HG03442 (cell line): ENCODE results near the gene DLG2.
A peak's percentile ranks its signal among the peaks of the same experiment; 100 is the strongest.

ENCODE experiments used
- ATAC-seq: cut with Tn5 transposase; IDR thresholded peaks from one replicate; pipeline ENCODE4 v1.9.1; 2021; ENCODE audit warnings: mild to moderate bottlenecking, moderate library complexity; ENCODE audit not compliant: unreplicated experiment

The DLG2 gene

DNA sequence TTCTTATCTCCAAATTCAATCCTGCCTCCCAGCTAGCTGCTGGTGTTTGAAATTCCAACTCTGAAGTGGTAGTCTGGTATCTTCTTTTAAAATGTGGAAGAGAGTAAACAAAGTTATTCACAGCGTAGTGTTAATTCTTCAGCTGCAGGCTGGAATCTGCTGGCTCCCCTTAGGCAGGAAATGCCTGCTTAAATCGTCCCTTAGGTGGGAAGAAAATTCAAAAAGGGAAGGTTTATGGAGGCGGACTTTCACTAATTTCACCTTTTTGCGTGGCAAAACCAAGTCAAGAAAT, 1901.9 kb downstream of the DLG2 start:
- ATAC-seq: no peak

DNA sequence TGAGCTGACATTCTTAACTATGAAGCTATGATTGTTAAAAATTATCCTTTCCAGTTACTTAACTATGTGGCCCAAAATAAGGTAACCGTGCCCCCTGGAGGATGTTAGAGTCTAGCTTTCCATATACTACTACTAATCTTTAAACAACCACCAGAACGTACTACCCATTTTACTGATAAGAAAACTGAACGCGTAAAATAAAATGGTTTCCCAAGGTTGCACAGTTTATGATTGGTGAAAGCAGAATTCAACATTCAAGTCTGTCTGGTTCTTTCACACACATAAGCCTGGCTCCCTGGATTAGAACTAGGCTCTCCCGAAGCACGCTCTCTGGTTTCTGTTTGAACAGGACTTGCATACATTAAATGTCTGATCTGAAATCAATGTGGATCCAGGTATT, 1903.1 kb downstream of the DLG2 start:
- ATAC-seq: peak; percentile 66

DNA sequence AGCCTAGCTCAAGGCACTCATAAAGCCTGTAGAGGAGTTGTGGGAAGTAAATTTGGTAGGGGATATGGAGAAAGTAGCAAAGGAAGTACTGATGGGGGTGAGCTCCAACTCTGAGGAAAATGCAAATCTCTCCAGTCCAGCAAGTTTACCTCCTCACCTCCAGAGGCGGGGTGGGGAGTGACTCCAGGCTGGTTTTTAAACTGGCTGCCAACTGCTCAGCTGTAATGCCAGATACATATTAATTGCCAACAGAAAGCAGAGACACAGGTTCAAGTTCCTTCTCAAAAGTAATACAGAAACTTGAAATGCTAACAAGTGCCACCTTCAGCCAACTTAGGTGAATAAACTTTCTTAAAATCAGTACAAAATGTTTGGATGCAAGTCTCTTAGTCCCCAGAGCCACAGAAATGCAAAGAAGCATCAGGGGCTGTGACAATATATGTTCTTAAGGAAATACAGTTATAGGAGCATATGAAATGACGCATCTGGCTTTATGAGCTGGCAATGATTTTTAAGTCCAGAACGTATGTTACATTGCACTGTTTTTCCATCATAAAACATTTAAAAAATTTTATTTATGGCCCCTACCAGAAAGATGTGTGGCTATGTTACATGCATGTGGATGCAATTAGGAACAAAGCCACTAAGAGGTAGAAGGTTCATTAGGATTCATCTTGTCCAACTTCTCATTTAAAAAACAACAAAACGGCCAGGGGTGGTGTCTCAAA, 1904.6 kb downstream of the DLG2 start:
- no peak for ATAC-seq

DNA sequence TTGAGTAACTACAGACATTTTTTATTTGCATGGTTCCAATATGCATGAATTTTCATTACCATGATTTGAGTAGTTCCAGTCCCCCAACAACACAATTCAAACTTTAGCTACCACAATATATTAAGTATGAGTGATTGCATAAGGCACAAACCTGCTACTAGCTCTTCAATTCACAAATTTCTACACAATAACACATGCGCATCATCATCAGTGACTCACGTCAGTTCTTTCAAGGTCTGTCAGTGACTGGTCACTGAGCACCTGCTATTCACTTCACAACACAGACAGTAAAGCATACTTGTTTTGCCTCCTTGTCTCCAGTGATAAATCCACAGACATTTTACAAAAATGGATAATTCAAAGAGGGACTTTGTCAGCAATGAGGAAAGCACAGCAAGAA, 1905.9 kb downstream of the DLG2 start:
- ATAC-seq: no peak

DNA sequence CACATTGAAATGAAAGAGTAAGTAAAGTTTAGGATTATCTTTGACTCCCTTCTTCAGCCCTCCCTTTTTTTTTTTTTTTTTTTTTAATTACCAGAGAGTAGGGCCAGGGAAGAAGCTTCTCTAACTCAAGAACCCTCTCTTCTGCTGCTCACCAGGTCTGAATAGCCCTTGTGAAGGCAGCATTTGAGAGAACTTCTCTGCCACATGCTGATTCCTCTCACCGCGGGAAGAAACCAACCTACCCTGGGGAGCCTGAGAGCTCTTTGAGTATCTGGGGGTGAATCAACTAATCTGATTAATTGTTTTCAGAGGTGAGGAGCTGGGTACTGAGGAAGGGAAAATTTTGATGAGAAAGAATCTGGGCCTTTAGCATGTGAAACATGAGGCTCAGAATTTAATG, 1906.5 kb downstream of the DLG2 start:
- ATAC-seq: no peak

DNA sequence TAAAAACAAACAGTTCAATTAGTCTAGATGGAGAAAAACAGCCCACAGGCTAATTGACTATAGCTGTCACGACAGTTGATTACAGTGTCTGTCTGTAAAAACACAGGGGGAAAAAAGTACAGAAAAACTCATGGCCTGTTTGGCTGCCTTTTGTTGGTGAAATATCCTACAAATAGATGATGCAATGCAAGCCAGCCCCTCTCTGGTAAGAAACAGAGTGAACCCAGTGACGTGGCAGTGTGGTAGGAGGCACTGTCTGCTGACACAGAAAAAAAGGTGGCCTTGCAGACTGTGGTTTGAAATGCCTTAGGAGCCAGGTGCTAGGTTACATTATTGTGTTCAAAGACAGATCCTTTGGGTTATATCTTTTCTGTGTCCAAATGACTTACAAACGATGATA, 1909.6 kb downstream of the DLG2 start:
- no peak for ATAC-seq

DNA sequence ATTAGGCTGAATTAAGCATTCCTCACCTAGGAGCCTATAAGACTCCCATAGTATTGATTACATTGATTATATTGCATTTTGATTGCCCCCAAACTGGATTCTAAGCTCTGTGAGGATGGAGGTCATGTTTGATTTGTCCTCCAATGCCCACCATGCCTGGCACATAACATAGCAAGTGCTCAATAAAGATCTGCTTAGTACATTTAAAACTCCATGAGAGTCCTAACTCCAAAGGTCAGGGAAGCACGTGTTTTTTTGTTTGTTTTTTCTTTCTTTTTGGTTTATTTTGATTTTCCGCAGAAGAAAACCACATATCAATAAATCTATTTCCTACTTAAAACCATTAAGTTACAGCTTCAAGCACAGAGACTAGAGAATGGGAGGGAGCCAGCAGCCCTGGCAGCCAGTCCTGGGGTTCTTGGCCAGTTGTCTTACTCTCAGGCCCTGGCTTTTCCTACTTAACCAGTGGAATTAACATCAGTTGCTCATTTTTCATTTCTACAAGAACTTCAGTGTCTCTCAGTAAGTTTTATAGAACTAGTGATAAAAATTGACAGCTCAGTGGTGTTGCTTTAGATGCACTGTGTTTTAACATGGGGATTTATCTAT, 1911.1 kb downstream of the DLG2 start:
- ATAC-seq: no peak

DNA sequence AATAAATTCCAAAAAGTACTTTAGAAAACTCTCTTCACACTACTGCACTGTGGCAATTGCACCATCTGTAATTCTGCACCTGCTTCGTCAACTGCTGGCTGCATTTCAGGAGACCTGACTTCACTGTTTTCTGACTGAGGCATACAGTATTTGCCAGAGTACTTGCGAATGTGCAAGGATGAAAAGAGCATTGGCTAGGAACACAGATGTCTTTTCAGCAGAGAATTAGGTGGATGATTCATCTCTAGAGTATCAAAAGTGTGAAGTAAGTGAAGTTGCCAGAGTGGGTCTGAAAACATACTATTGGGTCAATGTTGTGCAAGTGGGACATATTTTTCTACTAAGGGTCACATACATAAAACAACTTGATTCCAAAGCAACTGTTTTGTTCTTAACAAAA, 1913.4 kb downstream of the DLG2 start:
- no peak for ATAC-seq

DNA sequence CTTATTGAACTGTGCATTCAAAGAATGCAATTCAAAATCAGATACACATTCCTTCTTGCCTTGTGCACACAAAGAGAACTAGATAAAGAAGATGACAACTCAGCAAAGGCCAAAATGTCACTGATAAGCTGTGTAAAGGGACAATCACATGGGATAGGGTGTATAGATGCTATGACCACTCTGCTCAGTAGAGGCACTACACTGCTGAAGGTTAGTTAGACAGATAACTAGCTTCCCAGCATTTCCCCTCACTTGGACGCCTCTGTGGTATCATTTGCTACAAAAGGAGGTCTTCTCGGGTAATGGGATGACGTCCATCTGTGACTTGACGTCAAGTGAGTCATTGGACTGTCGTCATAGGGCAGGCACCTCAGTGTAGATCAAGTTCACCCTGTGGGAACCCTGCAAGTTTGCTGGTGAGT, 1916.0 kb downstream of the DLG2 start:
- ATAC-seq: no peak

DNA sequence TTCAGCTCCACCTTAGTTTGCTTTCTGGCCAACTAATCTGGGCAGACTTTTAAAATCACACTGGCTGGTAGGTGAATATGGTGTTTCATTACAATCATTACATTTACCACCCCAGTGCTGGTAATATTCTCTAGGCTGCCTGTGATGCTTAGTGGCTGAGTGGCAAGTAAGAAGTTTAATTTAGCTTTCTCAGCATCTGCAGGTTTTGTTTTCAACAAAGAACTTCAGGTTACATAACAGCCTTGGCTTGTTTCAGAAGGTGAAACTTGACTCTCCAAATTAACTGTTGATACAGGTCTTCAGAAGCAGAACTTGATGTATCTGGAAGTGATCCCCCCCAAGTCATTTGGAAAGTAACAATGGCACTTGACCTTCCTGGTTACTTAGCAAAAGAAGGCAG, 1917.7 kb downstream of the DLG2 start:
- ATAC-seq: no peak

DNA sequence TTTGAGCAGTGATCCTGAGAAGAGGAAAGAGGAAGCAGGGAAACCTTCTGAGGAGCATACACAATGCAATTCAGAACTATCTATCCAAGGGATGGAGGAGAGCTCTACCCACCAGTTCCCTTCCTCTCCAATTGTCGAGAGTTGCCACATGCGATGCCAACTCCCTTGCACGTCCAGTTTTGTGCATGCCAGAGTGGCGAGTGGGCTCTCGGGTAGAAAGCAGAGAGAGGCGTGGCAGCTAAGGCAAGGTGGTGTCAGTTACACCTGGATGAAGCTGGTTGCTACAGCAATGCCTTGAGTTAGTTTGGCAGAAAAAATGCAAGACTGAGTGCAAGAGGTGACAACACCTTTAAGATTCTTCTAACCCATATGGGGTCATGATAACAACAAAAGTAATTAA, 1920.6 kb downstream of the DLG2 start:
- ATAC-seq: no peak

DNA sequence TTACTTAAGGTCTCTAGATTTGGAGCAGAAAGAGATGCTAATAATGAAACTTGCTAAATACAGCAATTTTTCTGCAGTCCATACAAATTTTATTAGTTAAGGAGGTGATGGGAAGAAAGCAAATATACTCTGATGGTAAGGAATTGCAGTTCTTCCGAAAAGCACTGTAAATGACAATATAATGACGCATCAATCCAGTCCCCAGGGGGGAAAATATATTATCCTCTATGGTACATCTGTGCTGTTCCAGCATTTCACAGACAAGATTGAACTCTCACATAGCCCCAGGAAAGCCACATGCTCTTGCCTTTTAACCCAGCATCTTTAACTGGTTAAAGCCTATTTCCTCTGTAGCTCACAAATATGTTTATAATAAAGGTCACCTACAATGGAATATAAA, 1924.3 kb downstream of the DLG2 start:
- no peak for ATAC-seq

DNA sequence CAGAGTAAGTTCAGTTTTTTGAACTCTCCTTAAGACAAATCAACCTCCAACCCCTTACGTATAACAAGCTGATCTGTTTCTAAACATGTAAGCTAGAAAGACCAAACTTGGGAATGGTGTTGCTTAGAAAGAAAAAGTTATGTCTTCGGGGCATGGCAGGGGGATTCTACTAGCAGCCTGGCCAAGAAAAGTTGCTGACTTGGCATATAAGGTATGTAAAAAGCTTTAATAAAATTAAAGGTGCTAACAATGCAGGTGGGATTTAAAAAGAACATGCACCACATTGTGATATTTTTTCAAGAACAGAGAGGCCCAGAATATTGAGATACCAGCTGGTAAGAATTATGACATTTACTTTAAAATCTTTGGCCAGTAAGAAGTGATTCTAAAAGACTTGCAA, 1929.6 kb downstream of the DLG2 start:
- ATAC-seq: no peak

DNA sequence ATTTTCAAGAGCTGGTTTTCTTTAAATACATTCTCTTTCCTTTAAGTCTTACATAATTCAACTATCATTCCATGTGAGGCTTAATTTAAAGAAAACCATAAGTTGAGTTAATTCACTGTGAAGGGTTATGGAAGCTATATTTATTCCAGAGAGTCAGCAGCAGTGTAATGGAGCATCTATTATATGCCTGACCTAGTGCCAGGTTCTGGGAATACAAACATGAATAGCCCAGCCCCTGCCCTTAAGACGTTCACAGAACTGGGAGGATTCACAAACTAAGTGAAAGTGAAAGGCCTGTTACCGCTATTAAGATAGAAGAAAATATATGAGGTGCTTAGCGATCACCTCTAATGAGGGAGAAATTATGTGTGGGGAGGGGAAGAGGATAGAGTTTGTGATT, 1932.1 kb downstream of the DLG2 start:
- ATAC-seq: no peak

DNA sequence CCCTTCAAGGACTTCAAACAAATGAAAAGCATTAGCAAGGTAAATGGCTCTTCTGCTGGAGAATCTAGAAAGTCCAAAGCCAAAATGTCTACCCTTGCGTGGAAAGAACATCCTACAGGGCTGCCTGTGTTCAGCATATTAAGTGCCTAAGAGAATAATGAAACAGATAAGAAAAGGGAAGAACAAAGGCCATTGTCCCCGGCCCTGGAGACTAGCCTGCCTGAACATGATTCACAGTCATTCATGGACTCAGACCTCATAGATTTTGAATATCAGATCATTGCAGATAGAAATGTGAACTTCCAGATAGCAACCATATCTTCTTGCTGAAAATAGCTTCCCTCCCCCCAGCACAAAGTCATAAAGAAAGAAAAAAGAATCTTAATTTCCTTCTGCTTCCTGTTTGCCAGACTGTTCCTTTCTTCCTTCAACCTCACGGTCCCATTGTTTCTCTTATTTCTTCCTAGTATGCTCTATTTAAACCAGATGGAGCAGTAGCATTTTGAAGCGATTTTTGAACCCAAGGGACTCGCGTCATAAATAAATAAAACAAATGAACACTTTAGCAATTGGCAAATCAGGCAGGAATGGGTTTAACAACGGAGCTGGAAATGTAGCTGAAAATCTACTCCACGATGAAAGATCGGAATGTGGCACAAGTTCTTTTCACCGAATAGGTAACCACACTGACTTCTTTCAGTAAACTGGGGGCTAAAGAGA, 1932.8 kb downstream of the DLG2 start:
- no peak for ATAC-seq

DNA sequence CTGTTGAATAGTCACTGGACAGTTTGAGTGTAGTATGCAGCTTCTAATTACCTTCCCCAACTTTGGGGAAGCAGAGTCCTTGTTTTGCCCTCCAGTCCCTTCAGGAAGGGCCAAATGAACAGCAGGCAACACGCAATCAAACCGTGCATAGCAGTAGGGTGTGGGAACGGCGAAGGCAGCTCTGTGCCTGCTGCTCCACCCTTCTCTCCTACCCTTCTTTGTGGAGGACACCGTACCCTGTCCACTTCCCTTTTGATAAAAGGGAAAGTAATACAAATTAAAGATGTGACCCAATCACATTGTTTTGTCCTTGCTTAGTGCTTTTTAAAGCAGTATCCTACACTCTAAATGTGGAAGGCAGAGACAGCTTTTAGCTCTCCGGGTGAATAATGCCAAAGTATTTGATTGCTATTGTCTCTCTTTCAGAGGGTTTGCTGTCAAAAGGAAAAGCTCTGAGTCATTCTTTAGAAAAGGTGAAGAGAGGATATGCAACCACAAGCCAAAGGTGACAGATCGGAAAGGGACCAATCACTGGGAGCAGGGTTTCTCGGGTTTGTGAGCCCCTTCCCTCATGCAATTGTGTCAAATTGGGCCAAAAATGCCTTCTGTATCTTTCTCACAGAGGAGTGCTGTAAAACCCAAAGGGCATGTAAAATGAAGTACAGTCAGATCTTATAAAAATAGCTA, 1933.7 kb downstream of the DLG2 start:
- ATAC-seq: no peak

DNA sequence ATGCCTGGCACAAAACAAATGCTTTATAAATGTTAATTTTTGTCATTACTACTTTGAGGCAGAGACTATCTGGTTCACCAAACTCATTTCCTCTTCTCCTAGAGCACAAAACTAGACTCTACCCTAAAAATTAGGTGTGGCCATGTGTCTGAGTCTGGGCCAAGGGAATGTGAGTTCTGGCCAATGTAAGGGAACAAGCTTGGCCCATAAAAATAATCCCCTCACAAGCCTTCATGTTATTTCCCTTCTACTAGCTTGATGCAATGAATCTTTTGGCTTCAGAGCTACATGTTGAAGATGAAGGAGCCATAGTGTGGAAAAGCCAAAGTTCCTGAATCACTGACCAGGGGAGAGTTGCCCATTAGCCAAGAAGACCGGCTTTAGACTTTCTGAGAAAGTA, 1934.5 kb downstream of the DLG2 start:
- no peak for ATAC-seq

DNA sequence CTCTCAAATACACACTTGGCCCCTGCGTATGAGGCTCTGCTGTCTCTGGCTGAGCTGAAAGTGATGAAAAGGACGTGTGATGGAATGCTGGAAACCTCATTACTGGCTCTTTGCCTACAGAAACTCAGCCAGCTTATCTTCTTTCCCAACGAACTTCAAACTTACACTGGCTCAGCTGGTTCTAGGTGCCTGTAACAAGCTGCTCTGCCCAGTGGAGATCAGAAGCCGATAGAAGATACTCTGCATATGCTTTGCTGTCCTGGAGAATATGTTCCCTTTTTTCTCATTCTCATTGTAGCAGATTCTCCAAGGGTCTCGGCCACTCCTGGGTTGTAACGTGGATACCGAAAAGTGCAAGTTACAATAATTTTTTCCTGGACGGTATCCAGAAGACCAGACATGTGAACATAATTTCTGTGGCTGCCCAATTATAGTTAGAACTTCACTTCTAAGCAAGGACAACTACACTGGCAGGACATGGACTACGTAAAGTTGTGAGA, 1935.6 kb downstream of the DLG2 start:
- ATAC-seq: no peak

DNA sequence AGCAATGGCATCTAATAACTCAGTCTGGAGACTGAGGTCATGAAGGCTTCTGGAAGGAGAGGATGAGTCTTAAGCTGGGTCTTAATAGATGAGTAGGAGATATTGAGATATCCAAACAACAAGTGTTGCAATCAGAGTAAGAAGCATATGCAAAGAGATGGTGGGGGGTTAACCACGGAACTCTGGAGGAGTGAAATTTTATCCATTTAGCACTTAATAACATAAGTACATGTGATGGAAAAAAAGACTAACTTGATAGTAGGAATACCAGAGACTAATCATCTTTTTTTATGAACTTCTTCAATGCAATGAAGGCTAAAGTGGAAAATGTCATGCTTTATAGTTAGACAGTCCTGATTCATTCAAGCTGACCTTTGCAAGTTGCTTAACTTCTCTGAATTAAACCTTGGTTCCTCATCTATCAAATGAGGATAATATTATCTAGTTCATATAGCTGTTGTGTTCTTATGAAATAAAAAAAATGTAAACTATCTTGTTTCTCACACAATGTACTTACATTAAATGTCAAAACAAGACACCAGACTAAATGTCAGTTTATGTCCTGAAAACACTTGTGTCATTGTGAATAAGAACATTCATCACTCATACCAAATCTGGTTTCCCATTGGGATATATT, 1937.9 kb downstream of the DLG2 start:
- ATAC-seq: no peak

DNA sequence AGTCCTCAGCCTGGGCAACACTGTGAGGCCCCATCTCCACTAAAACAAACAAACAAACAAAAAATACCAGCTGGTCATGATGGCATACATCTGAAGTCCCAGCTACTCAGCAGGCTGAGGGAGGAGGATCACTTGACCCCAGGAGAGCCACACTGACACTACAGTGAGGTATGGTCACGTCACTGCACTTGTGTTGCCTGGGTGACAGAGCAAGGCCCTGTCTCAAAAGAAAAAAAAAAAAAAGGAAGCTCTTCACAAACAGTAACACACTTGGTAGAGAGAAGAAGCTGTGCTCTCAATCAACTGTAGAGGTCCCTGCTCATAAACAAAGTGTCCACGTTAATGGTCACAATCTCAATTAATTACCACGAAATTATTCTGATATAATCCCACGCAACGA, 1939.4 kb downstream of the DLG2 start:
- no peak for ATAC-seq

DNA sequence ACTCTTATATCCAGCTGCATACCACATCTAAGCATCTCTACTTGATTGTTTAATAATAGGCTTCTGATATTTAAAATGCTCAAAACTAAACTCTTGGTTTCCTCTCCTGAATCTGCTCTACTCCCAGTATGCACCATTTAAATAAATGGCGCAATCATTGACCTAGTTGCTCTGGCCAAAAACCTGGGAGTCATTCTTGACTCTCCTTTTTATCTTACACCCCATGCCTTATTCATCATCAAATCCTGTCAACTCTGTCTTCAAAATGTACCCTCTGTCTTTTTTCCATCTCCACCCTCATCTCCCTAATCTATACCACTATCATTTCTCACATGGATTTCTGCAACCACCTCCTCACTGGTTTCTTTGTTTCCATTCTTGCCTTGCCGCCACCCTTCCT, 1941.4 kb downstream of the DLG2 start:
- ATAC-seq: no peak
